Placental epithelial cell (primary cell): ENCODE data around the gene TCF25. TPM values are rescaled to one million over a fixed set of nuclear protein-coding genes. Genes with fewer than 3 reads are reported as not detected.

Source experiments
- total RNA-seq: library from RNA; depleted of rRNA; stranded (reverse); fragments of >200 nt; gene quantifications from 2 replicates; pipeline ENCODE4 v1.2.3, GENCODE V29; 2012

TCF25 gene
- 254 and 342 TPM in 2 replicates for total RNA-seq

GRCh38 chr16:89873109-89873971 is at the start of gene TCF25:
Gene TCF25 (plus strand): TSS chr16:89873592. CDS start chr16:89873668, 76 bp downstream.

GRCh38 chr16:89828199-89828869 is 45.1 kb upstream of the TCF25 start, which contains the start of gene SPIRE2:
Gene SPIRE2 (plus strand): TSS chr16:89828475. CDS start chr16:89828551, 76 bp downstream.

GRCh38 chr16:89918453-89919347 is 45.3 kb downstream of the TCF25 start, which contains the start of gene MC1R:
Gene MC1R (plus strand): TSS chr16:89918862. CDS start chr16:89919259, 397 bp downstream.

GRCh38 chr16:89922884-89923639 is 49.7 kb downstream of the TCF25 start, which contains the start of gene TUBB3:
Gene TUBB3 (plus strand): TSS chr16:89923342. CDS start chr16:89923402, 60 bp downstream.

Other genes with a start within 250 kb of the TCF25 start
- gene CHMP1A, start 215.9 kb upstream of the TCF25 start, total RNA-seq = 124 and 146 TPM in 2 replicates
- gene SPATA33, start 215.8 kb upstream of the TCF25 start, total RNA-seq = 3.6 and 4.3 TPM in 2 replicates
- 37.3 and 48.9 TPM in 2 replicates for gene CDK10, start 186.9 kb upstream of the TCF25 start, total RNA-seq
- 6.3 and 10.7 TPM in 2 replicates for gene SPATA2L, start 171.9 kb upstream of the TCF25 start, total RNA-seq
- gene VPS9D1, start 152.7 kb upstream of the TCF25 start, total RNA-seq = 9.8 and 10.2 TPM in 2 replicates
- gene ZNF276, start 152.1 kb upstream of the TCF25 start, total RNA-seq = 14.7 and 18.8 TPM in 2 replicates
- 9.4 and 11.0 TPM in 2 replicates for gene FANCA, start 56.9 kb upstream of the TCF25 start, total RNA-seq
- 6.1 and 10.2 TPM in 2 replicates for gene SPIRE2, start 45.1 kb upstream of the TCF25 start, total RNA-seq
- gene MC1R, start 45.3 kb downstream of the TCF25 start, total RNA-seq = 9.3 and 12.2 TPM in 2 replicates
- gene TUBB3, start 49.8 kb downstream of the TCF25 start, total RNA-seq = 85.2 and 182 TPM in 2 replicates
- gene DEF8, start 75.2 kb downstream of the TCF25 start, total RNA-seq = 34.2 and 103 TPM in 2 replicates
- under 0.01 and 0.11 TPM in 2 replicates for gene DBNDD1, start 145.9 kb downstream of the TCF25 start, total RNA-seq
- not detected in 2 replicates for gene PRDM7, start 203.7 kb downstream of the TCF25 start, total RNA-seq